NCI-H1436 (cell line): Measurements from ENCODE around the gene FRMD3.
"Not testable (repeated sequence)": the region's sequence is repeated elsewhere in the genome, so short reads cannot be mapped to it uniquely, and the experiment has no call there.

Experiments used
- DNase-seq: peaks from one replicate; lab custom pipeline; 2025; lab: John Stamatoyannopoulos, UW

Gene FRMD3

GRCh38 chr9:83388346-83388745 lies 149.9 kb downstream of the FRMD3 start:
- DNase-seq = no peak

- no peak for DNase-seq
Measured at GRCh38 chr9:83387401-83388185, 150.6 kb downstream of the FRMD3 start.

- DNase-seq = no peak
Measured at GRCh38 chr9:83385317-83385716, 152.9 kb downstream of the FRMD3 start.

GRCh38 chr9:83384214-83384613 lies 154.0 kb downstream of the FRMD3 start:
- peak; percentile 85 for DNase-seq

GRCh38 chr9:83383034-83383433 lies 155.2 kb downstream of the FRMD3 start:
- DNase-seq = no peak

- DNase-seq = no peak
Measured at GRCh38 chr9:83382421-83382820, 155.8 kb downstream of the FRMD3 start.

GRCh38 chr9:83379045-83379444 lies 159.2 kb downstream of the FRMD3 start:
- DNase-seq = no peak

GRCh38 chr9:83372957-83373356 lies 165.2 kb downstream of the FRMD3 start:
- no peak for DNase-seq

GRCh38 chr9:83367326-83367725 lies 170.9 kb downstream of the FRMD3 start:
- no peak for DNase-seq

GRCh38 chr9:83362341-83362995 lies 175.7 kb downstream of the FRMD3 start:
- no peak for DNase-seq

GRCh38 chr9:83359039-83359438 lies 179.2 kb downstream of the FRMD3 start:
- DNase-seq = no peak

GRCh38 chr9:83358493-83358892 lies 179.7 kb downstream of the FRMD3 start:
- not testable (repeated sequence) for DNase-seq

- DNase-seq = no peak
Measured at GRCh38 chr9:83355729-83356151, 182.5 kb downstream of the FRMD3 start.

- DNase-seq = no peak
Measured at GRCh38 chr9:83355024-83355444, 183.2 kb downstream of the FRMD3 start.

GRCh38 chr9:83349031-83349430 lies 189.2 kb downstream of the FRMD3 start:
- no peak for DNase-seq

- no peak for DNase-seq
Measured at GRCh38 chr9:83346655-83347420, 191.4 kb downstream of the FRMD3 start.

- DNase-seq = no peak
Measured at GRCh38 chr9:83343366-83343999, 194.7 kb downstream of the FRMD3 start.

GRCh38 chr9:83342731-83343130 lies 195.5 kb downstream of the FRMD3 start:
- DNase-seq = no peak

GRCh38 chr9:83342006-83342405 lies 196.2 kb downstream of the FRMD3 start:
- no peak for DNase-seq

GRCh38 chr9:83340451-83340850 lies 197.8 kb downstream of the FRMD3 start:
- no peak for DNase-seq

GRCh38 chr9:83339435-83339834 lies 198.8 kb downstream of the FRMD3 start:
- DNase-seq = no peak

- DNase-seq = no peak
Measured at GRCh38 chr9:83336706-83337105, 201.5 kb downstream of the FRMD3 start.
